Left hindlimb (tissue), 1 donor: ENCODE data around the gene GPR87.

Experiments used
- DNase-seq: peaks from one replicate; pipeline ENCODE4 v3.0.0-alpha.2; 2018

GPR87 gene

DNA sequence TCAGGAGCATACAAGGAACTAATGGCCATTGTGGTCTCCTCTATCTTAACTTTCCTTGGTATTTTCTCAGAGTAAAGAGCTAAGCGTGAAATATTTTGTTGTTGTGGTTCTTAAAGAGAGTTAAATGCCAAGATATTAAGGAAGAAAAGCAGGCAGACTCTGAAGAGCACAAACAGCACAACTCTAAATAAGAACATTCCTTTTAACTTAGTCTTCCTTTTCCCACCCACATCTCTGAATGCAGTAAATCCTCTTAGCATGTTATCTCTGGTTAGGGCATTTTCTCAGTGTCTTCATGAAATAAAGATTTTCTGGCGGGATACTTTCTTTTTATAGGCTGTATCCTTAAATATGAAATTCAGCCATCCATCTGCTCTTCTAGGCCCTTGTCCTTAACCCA lies 1.5 kb downstream of the GPR87 start:
- no peak for DNase-seq

DNA sequence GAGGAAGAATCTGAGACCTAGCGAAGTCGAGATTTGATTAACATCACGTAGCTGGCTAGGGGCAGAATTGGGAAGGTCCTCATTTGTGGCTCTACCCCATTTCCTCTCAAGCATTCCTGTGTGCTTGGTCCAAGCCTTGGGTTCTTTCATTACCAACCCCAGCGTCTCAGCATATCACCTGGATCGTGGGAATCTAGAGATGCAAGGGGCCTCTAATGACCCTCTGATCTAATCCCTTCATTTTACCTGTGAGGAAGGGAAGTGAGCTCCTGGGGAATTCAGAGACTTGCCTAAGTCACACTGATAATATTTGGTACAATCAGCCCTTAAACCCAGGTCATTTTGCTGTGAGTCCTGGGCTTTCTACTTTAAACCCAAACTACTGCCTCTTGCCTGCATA lies 2.0 kb downstream of the GPR87 start:
- DNase-seq = no peak

DNA sequence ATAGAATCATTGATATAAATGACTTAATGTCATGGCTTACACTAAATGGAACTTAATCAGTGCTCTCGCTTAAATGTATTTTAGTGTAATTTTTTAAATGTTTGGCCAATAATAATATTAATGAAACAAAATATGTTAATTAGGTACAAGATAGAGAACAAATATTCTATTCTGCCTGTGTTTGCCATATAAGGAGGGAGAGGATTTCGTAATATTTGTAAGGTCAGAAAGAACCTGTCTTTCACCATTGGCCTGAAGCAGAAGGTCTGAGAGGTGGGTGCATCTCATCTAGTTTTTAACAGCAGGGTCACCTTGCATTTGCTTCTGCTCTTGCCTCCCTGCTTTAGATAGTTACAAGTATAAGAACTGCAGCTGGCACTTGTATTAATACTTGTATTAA lies 2.5 kb downstream of the GPR87 start:
- DNase-seq = no peak

DNA sequence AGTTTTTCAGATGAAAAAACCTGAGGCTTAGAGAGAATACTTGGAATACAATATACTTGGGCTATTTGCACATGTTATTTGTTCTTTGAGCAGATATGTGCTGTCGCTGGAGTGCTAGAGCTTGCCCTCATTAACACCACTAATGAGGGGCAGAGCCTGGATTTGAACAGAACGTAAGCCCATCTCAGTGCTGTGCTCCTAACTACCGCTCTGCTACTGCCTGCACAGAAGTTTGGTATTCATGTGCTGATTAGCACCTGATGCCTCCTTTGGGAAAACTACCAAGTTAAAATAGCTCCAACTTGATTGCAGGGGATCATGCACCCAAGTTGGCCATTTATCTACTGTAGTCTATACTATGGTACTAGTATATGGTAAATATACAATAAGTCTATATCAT lies 3.6 kb downstream of the GPR87 start:
- no peak for DNase-seq

DNA sequence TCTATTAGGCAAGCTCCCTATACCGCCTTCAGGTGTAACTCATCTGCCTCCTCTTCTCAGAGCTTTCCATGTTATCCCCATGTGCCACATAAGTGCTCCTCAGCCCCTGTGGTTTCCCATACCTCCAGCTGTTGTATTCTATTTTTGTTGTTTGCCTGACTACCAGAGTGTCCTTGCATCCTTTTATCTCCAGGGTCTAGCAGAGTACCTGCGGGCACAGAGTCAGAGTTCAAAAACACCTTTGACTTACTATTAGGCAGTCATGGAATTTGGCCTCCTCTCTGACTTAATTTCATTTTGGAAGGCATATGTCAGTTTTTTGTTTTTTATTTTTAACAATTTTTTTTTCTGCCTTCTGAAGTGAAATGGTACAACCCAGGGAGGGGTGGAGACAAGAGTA lies 7.1 kb downstream of the GPR87 start:
- no peak for DNase-seq

DNA sequence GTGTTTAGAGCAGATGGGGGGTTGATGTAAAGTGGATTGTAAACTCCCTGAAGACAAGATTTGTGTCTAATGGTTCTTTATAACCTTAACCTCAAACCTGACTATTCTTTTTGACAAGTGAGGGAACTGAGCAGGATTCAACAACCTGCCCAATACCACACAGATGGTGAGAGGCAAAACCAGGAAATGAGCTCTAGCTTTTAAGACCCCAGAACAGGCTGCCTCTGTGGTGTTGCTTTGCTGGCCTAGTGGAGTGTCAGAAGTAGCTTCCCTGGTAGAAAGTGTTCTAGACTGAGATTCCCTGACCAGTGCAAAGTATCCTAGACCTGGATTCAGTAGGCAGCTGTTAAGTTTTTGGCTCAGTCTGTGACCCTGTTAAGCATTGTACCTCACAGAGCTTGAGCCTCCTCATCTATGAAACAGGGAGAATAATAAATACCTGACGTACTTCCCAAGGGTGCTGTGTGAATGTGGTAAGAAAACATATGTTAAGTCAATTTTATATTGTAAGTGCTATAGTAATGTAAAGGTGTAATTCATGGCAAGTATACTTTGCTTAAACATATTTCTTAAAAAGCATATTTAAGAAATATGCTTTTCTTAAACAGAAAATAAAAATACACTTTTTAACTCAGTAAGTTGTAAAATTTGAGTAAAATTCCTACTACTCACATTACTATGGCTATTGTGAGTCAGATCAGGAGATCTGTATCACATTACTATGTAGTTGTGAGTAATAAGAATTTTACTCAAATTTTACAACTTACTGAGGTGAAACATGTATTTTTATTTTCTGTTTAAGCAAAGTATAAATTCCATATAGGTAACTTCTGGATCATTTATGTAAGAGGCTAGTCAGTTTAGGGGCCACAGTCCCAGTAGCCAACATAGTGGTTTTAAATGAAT lies 8.8 kb downstream of the GPR87 start:
- DNase-seq = no peak

DNA sequence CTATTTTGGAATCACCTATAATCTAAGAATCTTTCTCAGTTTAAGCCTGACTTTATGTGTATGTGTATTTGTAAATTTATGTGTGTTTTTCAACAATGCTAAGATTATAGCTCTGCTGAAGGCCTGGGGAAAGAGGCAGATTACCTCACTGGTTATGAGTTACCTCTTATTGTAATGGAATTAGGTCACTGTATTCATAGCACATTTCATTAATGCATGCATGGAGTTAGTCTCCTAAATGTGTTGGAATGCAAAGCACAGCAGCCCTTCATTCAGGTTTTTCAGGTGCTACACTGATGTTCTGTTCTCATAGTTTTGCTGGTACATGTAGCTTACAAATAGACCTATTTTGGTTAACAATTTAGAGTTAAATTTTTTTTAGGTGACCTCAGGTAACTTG lies 9.5 kb downstream of the GPR87 start:
- no peak for DNase-seq

DNA sequence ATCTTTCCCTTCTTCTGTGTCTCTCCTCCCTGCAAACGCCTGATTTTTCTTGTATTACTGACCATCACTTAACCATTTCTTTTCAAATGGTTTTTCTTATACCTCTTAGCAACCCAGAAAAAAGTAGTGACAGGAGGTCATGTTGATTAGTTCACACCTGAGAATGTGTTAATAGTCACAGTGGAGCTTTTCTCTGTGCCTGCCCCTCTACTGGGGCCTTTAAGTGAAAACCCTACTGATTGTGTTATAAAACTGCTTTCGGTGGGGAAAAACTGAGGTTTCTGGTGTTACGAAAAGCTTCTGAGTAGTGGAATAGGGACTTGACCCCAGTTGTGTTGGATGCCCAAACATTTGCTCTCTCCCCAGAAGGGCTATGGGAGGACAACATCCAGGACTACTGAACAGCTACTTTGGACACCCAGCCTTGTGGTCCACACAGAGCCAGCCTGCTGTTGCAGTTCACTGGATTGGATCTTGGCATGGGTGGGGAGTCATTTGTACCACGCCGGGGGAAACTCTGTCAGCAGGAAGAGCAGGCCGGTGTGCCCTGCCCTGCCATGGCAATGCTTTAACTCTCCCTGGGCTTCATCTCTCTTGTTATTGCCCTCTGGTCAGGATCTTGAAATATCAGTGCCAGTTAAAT lies 10.3 kb downstream of the GPR87 start:
- no peak for DNase-seq

DNA sequence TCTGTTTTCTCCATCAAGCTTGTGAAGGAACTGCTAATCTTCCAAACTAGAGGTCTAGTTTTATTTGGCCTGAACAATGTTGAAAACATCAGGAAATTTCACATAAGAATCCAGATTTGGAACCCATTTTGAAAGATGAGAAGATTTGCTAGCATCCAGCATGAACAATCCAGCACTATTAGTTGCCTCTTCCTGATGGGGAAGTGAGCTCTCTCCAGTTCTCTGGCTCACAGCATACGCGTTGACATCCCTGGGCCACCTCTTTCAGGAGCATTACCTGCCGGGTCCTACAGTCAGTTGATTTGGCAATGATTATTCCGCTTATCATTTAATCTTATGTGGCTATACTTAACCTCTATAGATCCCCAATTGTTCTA lies 10.9 kb downstream of the GPR87 start:
- no peak for DNase-seq

DNA sequence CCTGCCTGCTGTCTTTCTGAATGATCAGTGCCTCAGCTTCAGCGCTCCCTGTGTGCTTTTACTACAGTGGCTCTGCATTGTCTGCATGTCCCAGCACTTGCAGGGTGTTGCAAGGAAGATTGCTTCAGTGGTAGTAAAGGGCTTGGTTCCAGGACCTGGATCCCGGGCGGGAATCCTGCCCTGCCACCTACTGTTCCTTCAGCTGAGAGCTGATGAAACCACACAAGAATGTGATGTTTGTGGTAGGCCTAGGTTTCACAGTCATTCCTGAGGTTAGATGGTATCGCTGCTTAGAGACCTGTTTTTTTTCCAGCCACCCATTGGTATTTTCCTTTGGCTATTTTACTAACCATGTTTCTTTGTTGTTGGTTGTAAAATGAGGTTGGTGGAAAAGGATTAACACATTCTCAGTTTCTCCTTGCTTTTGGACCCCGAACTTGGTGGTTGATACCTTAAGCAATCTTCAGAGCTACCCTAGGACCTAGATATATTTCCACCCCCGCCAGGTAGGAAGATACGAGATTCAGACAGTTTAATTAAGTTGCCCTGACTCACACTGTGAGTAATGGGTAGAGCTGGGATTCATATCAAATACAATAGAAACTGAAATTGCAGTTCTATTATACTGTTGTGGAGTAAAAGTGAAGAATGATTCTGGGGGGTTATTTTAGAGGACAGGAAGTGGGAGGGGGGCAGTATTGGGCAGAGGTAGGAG lies 11.4 kb downstream of the GPR87 start:
- DNase-seq = peak; percentile 50

DNA sequence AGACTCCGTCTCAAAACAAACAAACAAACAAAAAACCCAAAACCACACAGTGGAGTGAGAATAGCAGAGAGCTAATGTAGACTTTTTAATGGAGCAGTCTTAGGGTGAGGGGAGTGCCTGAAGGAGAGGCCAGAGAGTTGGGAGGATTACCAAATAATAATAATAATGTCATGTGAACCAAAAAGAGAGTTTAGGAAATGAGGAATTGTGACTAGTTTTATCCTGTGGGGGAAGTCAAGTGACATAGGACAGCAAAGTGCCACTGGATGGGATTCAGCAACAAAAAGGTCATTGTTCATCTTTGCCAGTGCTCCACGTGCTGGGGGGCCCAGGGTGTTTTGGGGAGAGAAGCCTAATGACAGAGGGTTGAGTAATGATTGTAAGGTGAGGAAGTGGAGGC lies 12.9 kb downstream of the GPR87 start:
- DNase-seq = no peak

DNA sequence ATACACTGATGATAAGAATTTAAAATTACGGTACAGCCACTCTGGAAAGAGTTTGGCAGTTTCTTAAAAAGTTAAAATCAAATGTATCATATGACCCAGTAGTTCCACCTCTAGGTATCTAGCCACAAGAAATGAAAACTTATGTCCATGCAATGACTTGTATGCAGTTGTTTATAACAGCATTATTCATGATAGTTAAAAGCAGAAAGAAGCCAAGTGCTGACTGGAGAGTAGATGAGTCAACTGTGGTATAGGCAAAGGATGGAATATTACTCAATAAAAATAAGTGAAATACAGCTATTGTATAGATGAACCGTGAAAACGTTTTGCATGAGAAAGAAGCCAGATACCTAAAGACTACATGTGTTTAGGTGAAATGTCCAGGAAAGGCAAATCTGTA lies 14.8 kb downstream of the GPR87 start:
- no peak for DNase-seq

DNA sequence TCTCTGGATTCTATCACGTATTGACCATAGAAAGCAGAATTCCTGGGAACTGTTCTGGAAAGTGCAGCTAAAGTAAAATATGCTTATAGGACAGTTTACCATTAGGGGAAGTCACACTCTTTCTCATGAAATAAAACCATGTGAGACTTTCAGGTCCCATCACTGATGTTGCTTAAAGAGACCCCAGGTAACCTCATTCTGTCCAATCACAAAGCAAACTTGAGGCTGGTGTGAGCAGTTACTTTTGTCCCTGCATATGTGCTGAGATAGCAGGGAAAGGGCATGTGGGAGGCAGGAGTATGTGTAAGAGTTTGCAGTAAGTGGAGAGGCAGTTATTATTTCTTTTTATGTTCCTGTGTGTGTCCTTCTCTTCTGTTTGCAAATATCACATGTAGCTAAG lies 16.1 kb downstream of the GPR87 start:
- no peak for DNase-seq

DNA sequence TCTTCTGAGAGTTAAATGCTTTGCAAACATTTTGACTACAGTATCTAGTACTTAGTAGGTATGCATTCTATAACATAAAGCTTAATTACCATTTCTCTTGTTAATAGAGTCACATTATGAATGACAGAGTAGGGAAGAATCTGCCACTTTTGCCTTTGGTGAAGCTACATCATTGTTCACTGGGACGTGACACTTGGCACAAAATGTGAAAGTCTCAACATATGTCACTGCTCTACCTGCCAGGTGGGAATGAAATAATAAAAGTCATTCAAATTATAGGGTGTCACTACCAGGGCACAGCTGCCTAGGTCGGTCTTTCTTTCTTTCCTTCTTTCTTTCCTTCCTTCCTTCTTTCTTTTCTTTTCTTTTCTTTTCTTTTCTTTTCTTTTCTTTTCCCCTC lies 17.6 kb downstream of the GPR87 start:
- no peak for DNase-seq

DNA sequence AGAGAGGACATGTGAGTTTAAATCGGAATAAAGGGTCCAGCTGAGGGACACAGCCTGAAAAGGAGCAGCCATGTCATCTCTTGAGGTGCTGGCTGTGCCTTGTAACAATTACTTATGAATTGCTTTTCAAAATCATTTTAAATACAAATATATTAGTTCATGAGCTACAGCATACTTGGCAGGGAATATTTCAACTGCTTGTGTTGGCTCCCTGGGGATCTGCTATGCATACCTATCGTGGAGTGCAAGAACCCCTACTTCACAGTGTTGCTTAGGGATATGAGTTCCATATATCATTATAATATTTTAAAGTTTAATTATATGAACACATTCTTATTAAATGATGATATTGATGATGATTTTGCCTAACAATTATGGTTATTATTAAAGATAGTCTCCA lies 19.2 kb downstream of the GPR87 start:
- no peak for DNase-seq

DNA sequence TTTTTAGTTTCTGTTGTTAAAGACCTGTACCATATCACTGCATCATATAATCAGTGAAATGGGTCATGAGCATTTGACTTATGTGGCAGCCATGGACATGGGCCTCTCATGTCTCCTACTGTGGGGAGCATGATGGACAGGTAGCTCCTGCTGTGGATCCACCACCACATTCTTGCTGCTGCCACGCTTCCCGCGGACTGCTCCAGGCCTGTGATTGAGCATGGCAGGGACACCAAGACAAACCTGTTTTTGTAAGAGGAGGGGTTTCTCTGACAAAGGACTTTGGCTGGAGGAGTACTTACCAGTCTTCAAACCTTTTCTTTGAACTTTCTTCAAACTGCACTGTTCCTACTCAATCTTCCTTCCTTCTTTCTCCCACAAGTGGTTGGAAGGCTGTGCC lies 20.4 kb downstream of the GPR87 start:
- DNase-seq = no peak

DNA sequence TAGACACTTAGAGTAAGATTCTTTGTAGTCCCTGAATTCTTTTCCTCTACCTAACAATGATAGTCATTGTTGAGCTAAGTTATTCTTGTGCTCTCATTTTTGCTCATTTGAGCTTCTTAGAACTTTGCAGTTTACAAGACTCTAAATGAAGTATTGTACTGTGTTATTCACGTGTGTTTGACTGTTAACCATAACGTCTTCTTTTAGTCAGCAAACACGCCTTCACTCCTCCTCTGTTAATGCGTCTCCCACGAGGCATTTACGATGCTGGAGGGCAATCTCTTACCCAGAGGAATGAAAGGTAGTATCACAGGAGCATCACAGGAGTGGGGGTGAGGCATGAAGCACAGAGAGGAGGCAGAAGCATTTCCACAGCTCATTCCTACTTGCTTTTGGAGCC lies 23.5 kb downstream of the GPR87 start:
- no peak for DNase-seq

DNA sequence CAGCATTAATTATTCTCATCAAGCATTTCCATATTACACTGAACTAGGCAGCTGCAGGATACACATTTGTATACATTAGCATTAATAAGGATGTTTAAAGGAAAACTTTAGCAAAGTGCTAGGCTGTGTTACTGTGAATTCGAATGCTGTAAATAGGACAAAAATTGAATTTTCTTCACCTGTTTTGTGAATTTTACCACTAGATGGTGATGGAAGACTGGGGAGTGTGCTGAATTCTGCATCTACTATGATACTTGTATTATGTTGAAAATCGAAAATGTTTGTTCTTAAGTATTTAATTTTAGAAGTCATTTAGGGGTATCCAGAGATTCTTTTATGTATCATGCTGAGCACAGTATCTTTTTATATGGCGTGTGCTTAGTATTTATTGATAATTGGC lies 25.9 kb downstream of the GPR87 start:
- DNase-seq = no peak

DNA sequence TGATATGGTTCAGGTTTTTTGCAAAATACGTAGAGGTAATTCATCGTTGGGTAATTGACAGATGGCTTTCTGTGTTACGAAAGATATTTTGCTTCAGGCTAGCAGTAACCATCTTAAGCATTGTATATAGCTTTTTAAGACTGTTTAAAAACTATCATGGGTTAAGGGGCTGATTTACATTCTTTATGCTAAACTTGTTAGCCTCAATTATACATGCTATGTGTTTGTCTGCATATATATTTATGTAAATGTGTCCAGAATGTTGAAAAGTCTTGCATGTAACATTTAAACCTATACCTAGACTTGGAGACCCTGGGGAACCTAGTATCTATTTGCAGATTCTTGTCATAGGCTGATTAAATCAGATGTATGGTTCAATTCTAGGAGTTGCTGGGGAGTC lies 27.2 kb downstream of the GPR87 start:
- no peak for DNase-seq

DNA sequence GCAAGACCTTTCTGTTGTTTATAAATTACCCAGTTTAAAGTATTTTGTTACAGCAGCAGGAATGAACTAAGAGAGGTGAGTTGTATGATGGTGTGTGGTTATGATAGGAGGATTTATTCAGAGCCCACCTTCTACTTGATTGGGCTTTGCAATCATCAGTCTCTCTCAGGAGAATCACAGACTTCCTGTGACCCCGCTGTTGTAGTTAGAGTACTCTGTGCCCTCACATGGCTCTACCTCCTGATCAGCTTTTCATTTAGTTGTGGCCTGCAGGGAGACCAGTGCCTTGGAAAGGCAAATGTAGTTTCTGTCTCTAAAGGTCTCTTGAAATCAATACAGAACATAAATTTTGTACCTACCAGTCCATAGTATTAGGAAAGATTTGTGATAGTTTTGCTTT lies 30.7 kb downstream of the GPR87 start:
- DNase-seq = no peak

DNA sequence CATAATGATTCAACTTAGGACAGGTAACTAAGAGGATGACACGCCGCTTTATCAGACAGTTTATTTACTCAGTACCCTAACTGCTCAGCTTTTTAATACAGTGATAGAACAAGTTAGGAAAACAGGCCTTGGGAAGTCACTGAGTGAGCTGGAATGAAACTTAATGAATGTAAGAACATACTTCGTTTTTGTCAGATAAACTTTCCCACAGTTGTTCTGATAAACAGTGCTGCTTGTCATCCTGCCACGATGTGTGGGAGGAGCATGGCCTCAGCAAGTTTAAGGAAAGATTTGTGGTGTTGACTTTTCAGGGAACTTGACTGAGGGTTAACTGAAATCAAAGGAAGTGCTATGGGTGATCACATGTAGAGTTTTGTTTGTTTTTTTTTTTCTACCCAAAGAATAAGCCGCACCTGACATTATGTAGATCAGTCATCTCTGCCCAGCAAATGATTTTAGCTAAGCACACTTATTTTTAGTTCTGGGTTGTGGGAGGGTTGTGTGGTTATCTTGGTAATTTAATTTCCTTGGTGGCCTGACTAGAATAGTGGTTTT lies 32.6 kb downstream of the GPR87 start:
- DNase-seq = no peak

DNA sequence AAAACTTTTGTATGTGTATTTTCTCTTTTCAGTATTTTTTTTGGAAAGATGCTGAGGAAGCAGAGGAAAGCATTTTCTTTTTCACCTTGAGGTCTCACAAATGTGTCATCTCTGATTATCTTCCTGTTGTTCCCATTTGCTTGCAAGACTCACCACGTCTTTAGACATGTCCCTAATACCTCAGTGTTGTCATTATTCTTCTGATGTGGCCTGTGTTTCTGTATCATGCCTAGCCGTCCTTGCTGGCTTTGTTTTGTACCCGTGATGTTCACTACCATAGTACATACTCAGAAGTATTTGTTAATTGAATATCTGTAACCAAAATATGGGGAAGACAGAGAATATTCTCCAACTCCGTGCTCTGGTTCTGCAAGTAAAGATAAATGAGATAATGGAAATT lies 33.2 kb downstream of the GPR87 start:
- no peak for DNase-seq

DNA sequence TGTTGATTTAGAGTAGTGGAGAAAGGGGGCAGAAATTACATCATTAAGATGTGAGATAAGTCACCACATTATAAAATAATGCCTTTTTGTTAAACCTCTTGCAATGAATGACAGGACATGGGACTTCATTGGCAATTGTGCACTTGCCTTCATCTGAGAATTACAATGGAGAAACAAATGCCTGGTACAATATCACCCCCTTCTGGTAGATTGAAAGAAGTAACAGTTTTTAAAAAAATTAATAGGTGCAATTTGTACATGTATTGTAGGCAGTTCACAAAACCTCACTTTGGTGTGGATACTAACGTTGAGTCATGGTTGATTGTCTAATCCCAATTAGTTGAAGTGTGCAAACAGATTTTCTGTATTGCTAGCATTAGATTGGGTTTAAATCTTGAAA lies 33.7 kb downstream of the GPR87 start:
- DNase-seq = no peak
